Measurements from ENCODE around the gene MMEL1.
"Not testable (repeated sequence)": the region's sequence is repeated elsewhere in the genome, so short reads cannot be mapped to it uniquely, and the experiment has no call there.

The MMEL1 gene

GRCh38 chr1:2573250-2573920 is 59.4 kb downstream of the MMEL1 start:
- DNase-seq (ENCODE audit: low spot score): no peak

GRCh38 chr1:2571348-2571747 is 61.5 kb downstream of the MMEL1 start:
- no peak for DNase-seq (ENCODE audit: low spot score)

- DNase-seq (ENCODE audit: low spot score): no peak
These were observed 62.5 kb downstream of the MMEL1 start for GRCh38 chr1:2570332-2570731.

- DNase-seq (ENCODE audit: low spot score): not testable (repeated sequence)
These were observed 63.1 kb downstream of the MMEL1 start for GRCh38 chr1:2569703-2570102.

GRCh38 chr1:2569060-2569459 is 63.8 kb downstream of the MMEL1 start:
- no peak for DNase-seq (ENCODE audit: low spot score)

- not testable (repeated sequence) for DNase-seq (ENCODE audit: low spot score)
These were observed 64.5 kb downstream of the MMEL1 start for GRCh38 chr1:2568187-2568816.

GRCh38 chr1:2567083-2567679 is 65.6 kb downstream of the MMEL1 start:
- DNase-seq (ENCODE audit: low spot score): no peak

GRCh38 chr1:2566101-2567045 is 66.4 kb downstream of the MMEL1 start:
- DNase-seq (ENCODE audit: low spot score): no peak

- DNase-seq (ENCODE audit: low spot score): no peak
These were observed 67.9 kb downstream of the MMEL1 start for GRCh38 chr1:2564815-2565374.

- DNase-seq (ENCODE audit: low spot score): no peak
These were observed 68.6 kb downstream of the MMEL1 start for GRCh38 chr1:2564006-2564814.

GRCh38 chr1:2563205-2563604 is 69.6 kb downstream of the MMEL1 start:
- no peak for DNase-seq (ENCODE audit: low spot score)

GRCh38 chr1:2561898-2562895 is 70.6 kb downstream of the MMEL1 start:
- DNase-seq (ENCODE audit: low spot score): no peak

- DNase-seq (ENCODE audit: low spot score): no peak
These were observed 71.4 kb downstream of the MMEL1 start for GRCh38 chr1:2561446-2561845.

- no peak for DNase-seq (ENCODE audit: low spot score)
These were observed 72.3 kb downstream of the MMEL1 start for GRCh38 chr1:2560299-2561073.

- no peak for DNase-seq (ENCODE audit: low spot score)
These were observed 73.1 kb downstream of the MMEL1 start for GRCh38 chr1:2559509-2560298.

GRCh38 chr1:2558861-2559260 is 74.0 kb downstream of the MMEL1 start:
- no peak for DNase-seq (ENCODE audit: low spot score)

- DNase-seq (ENCODE audit: low spot score): no peak
These were observed 74.4 kb downstream of the MMEL1 start for GRCh38 chr1:2558420-2558819.
